K562 (cell line): ENCODE results near the gene CLEC4E.

ENCODE experiments used
- FIP1L1 ChIP-seq: fragments of 200-400 bp; formaldehyde crosslinking; IDR thresholded peaks from 2 replicates; pipeline ENCODE4 v1.6.1; 2018; ENCODE audit warnings: mild to moderate bottlenecking, low read depth, low read length; ENCODE audit not compliant: poor library complexity, severe bottlenecking
- KDM1A ChIP-seq, 2 experiments: fragments of 450-650 bp; IDR thresholded peaks; 2 replicates each; pipeline ENCODE4 v1.6.1; 2016; ENCODE audit warnings: mild to moderate bottlenecking in 2 of 2
- RFX5 ChIP-seq: IDR thresholded peaks from 2 replicates; pipeline ENCODE4 v1.6.1; 2011; ENCODE audit warnings: low read depth, mild to moderate bottlenecking, improper control_type of control experiment, low read length
- ZNF75A ChIP-seq: fragments of 450-650 bp; formaldehyde crosslinking; IDR thresholded peaks from 2 replicates; pipeline ENCODE4 v1.4.0; 2020; ENCODE audit warnings: mild to moderate bottlenecking
- TF ChIP-seq, protein P1 (sequence below): sonication (generic); formaldehyde crosslinking; IDR thresholded peaks from 2 replicates; pipeline ENCODE4 v1.8.1; 2023; ENCODE audit warnings: missing genetic modification reagents, mild to moderate bottlenecking, borderline replicate concordance
- TF ChIP-seq, protein P2 (sequence below), 3 experiments: IDR thresholded peaks in 2 of 3; conservative IDR thresholded peaks in 1 of 3; 2 replicates each; pipeline ENCODE4 v1.5.1; 2011 to 2012; ENCODE audit warnings: low read length in 3 of 3, mild to moderate bottlenecking in 3 of 3, control low read depth in 2 of 3, improper control_type of control experiment in 1 of 3, inconsistent platforms in 1 of 3, low read depth in 1 of 3, mixed read lengths in 1 of 3, moderate library complexity in 1 of 3; ENCODE audit not compliant: insufficient read depth in 2 of 3

DNA sequence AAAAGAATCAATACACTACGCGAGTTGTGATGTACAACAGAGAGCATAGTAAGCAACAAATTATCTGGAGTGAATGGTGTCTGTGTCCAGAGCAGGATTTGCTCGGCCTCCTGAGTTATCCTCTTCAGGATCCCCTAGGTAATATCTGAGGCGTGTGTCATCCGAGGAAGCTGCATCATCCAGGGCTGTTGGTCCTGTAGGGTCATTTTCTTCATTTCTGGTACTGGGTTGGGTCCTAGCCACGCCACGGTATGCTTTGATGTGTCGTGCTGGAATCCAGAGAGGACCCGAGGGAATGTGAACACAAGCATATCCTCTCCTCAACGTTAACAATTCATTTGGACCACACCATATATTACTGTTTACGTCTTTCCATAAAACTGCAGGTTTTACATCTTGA, 19.0 kb upstream of the CLEC4E start:
- TF ChIP-seq, protein P1, sequence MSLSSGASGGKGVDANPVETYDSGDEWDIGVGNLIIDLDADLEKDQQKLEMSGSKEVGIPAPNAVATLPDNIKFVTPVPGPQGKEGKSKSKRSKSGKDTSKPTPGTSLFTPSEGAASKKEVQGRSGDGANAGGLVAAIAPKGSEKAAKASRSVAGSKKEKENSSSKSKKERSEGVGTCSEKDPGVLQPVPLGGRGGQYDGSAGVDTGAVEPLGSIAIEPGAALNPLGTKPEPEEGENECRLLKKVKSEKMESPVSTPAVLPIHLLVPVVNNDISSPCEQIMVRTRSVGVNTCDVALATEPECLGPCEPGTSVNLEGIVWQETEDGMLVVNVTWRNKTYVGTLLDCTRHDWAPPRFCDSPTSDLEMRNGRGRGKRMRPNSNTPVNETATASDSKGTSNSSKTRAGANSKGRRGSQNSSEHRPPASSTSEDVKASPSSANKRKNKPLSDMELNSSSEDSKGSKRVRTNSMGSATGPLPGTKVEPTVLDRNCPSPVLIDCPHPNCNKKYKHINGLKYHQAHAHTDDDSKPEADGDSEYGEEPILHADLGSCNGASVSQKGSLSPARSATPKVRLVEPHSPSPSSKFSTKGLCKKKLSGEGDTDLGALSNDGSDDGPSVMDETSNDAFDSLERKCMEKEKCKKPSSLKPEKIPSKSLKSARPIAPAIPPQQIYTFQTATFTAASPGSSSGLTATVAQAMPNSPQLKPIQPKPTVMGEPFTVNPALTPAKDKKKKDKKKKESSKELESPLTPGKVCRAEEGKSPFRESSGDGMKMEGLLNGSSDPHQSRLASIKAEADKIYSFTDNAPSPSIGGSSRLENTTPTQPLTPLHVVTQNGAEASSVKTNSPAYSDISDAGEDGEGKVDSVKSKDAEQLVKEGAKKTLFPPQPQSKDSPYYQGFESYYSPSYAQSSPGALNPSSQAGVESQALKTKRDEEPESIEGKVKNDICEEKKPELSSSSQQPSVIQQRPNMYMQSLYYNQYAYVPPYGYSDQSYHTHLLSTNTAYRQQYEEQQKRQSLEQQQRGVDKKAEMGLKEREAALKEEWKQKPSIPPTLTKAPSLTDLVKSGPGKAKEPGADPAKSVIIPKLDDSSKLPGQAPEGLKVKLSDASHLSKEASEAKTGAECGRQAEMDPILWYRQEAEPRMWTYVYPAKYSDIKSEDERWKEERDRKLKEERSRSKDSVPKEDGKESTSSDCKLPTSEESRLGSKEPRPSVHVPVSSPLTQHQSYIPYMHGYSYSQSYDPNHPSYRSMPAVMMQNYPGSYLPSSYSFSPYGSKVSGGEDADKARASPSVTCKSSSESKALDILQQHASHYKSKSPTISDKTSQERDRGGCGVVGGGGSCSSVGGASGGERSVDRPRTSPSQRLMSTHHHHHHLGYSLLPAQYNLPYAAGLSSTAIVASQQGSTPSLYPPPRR (CRISPR knock-in tag): no peak
- TF ChIP-seq KDM1A (IDR thresholded peaks at IDR 0.05): no peak
- no peak for TF ChIP-seq FIP1L1
- TF ChIP-seq RFX5: no peak
- TF ChIP-seq, protein P2, sequence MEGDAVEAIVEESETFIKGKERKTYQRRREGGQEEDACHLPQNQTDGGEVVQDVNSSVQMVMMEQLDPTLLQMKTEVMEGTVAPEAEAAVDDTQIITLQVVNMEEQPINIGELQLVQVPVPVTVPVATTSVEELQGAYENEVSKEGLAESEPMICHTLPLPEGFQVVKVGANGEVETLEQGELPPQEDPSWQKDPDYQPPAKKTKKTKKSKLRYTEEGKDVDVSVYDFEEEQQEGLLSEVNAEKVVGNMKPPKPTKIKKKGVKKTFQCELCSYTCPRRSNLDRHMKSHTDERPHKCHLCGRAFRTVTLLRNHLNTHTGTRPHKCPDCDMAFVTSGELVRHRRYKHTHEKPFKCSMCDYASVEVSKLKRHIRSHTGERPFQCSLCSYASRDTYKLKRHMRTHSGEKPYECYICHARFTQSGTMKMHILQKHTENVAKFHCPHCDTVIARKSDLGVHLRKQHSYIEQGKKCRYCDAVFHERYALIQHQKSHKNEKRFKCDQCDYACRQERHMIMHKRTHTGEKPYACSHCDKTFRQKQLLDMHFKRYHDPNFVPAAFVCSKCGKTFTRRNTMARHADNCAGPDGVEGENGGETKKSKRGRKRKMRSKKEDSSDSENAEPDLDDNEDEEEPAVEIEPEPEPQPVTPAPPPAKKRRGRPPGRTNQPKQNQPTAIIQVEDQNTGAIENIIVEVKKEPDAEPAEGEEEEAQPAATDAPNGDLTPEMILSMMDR (IDR thresholded peaks at IDR 0.05 in 2 of 3, conservative IDR thresholded peaks at IDR 0.05 in 1 of 3; ENCODE audit: insufficient read depth in 2 of 3, low read depth in 1 of 3, low read length in 3 of 3): no peak
- no peak for TF ChIP-seq ZNF75A
